Stromal cell of bone marrow (primary cell): ENCODE results near the gene GTF2F1.
"Not testable (repeated sequence)": the region's sequence is repeated elsewhere in the genome, so short reads cannot be mapped to it uniquely, and the experiment has no call there.

Experiments used
- DNase-seq: peaks from one replicate; pipeline ENCODE4 v3.0.0-alpha.2; 2012; ENCODE audit warnings: low read depth

Gene GTF2F1, protein sequence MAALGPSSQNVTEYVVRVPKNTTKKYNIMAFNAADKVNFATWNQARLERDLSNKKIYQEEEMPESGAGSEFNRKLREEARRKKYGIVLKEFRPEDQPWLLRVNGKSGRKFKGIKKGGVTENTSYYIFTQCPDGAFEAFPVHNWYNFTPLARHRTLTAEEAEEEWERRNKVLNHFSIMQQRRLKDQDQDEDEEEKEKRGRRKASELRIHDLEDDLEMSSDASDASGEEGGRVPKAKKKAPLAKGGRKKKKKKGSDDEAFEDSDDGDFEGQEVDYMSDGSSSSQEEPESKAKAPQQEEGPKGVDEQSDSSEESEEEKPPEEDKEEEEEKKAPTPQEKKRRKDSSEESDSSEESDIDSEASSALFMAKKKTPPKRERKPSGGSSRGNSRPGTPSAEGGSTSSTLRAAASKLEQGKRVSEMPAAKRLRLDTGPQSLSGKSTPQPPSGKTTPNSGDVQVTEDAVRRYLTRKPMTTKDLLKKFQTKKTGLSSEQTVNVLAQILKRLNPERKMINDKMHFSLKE

DNA sequence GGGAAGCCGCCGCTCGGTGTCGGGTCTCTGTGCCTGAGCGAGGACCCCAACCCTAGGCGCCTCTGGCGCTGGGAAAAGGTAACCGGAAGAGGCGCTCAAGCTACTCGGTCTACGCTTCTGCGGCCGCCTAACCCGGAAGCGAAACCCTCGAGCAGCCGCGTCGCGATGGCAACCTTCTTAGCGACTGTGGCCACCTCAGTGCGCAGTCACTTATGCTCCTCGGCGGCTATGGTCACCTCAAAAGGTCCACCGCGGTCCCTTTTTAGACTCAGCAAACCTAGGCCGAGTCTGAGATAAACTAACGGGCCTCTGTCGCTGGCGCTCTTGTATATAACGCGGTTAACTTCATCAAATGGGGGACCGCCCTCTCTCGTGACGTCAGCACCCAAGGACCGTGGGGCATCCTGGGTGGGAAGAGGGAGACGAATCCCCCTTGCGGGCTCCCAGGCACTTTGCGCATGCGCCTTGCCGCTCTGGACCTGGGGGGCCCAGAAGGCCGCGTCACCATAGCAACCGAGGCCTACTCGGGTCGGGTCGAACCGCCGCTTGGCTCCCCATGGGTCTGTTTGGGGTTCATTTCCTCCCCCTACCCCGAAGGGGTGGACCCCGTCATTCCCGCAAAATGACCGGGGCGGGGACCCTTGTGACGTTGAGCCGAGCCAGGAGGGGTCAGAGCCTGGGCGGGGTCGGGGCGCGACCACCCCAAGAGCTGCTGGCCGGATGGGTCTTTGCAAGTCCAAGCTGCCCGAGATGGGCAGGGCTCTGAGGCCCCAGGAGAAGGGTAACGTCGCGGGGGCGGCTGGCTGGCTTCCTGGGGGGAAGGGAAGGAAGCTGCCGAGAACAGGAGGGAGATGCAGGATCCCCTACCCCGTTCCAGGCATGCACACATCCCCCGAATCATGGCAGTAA, at the start of gene GTF2F1:
Gene GTF2F1, minus strand, starts transcription at position 91 of the 909 bp plus-strand sequence. CDS start 169 bp downstream, outside the sequence.
- DNase-seq, result peak; percentile 94

DNA sequence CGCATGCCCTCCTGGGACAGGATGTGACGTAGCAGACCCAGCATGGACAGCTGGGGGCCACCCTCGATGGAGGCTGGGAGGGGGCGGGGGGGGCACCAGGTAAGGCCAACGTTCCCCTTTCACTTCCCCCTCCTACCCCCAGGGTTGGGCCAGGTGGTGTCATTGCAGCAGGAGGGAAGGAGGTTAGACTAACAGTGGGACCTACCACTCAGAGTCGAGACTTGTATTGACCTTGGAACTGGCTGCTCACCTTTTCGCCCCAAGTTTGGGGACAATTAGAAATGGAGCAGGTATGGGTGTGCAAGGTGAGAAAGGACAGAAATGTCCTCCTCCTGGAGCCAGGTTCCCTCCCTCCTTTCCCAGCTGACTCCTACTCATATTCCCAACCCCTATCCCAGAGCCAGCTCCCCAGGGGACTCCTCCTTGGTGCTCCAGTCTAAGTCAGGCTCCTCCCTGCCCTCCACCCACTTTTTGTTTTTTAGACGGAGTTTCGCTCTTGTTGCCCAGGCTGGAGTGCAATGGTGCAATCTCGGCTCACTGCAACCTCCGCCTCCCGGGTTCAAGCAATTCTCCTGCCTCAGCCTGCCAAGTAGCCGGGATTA, 49.2 kb upstream of the GTF2F1 start:
- DNase-seq, result no peak

DNA sequence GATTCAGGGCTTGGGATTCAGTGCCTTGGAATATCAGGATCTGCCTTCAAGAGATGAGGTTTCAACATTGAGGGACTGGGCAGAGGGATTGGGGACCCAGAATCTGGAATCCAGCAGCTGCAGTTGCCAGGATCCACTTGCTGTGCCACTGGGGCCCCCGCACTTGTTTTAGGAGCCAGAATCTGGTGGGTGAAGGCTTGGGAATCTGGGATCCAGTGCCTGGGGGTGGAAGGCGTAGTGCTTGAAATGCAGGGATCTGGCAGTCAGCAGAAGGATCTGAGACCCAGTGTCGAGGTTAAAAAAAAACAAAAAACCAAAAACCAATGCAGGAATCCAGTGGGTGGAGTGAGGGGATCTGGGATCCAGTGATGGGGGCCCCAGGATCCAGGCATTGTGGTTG, 47.9 kb upstream of the GTF2F1 start:
- DNase-seq, result no peak

GRCh38 chr19:6439743-6440142, 46.8 kb upstream of the GTF2F1 start:
- no peak for DNase-seq

- no peak for DNase-seq
These were observed 40.7 kb upstream of the GTF2F1 start, which contains the start of gene SLC25A41 for GRCh38 chr19:6433663-6434062. Gene SLC25A41 (minus strand): TSS chr19:6433763. CDS start chr19:6433693, 70 bp downstream.

DNA sequence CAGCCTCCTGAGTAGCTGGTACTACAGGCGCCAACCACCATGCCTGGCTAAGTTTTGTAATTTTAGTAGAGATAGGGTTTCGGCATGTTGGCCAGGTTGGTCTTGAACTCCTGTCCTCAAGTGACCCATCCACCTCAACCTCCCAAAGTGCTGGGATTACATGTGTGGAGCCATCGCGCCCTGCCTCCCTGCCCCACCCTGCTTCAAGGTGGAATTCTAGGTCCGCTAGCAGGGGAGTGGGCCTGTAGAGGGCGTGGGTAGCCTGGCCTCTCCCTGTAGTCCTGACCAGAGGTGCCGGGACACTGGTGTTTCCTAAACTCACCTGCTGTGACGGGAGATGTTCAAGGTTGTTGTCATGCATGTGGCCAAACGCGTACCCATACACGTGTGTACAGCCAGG, 40.2 kb upstream of the GTF2F1 start:
- no peak for DNase-seq

DNA sequence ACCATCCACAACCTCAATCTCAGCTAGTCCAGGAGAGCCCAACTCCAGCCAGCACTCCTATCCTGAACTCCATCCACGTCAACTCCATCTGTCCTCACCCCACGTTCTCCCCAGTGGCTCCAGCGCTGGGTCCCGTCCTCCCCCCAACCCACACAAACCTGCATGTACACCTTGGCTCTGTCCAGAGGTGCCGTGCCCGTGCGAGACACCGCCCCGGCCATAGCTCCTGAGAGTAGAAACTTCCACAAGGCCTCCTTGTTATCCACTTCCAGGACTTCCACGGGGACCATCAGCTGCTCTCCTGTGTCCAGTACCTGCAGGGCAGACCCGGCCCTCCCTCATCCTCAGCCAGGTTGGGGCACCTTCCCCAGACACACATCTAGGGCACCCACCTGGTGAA, 38.9 kb upstream of the GTF2F1 start:
- no peak for DNase-seq

DNA sequence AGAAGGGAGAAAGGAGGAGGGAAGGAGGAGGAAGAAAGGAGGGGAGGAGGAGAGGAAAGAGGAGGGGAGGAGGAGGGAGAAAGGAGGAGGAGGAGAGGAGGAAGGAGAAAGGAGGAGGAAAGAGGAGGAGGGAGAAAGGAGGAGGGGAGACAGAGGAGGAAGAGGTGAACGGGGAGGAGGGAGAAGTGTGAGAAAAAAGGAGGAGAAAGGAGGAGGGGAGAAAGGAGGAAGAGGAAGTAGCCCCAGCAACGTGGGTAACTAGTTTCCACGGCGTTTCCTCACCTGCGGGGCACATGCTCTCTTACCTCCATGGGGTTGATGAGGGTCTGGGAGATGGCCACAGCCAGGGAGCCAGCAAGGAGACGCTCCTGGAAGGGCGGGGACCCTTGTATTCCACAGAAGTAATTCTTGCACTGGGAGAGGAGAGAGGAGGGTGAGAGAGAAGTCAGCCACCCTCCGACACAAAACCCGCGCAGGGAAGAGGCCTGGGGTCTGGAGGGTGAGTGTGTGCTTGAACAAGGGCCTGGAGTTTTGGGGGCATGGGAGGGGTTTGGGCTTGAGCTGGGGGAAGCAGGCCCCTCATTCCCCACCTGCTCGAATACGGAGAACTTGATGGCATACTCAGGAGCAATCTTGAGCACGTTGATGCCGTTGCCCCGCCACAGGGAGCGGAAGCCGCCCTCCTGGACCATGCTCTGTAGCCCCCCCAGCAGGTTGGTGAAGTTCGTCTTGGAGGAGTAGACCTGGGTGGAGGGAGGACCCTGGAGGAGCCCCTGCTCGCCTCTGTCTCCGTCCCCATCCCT, 36.7 kb upstream of the GTF2F1 start:
- DNase-seq, result no peak

- not testable (repeated sequence) for DNase-seq
These were observed 35.9 kb upstream of the GTF2F1 start for GRCh38 chr19:6428692-6429418.

DNA sequence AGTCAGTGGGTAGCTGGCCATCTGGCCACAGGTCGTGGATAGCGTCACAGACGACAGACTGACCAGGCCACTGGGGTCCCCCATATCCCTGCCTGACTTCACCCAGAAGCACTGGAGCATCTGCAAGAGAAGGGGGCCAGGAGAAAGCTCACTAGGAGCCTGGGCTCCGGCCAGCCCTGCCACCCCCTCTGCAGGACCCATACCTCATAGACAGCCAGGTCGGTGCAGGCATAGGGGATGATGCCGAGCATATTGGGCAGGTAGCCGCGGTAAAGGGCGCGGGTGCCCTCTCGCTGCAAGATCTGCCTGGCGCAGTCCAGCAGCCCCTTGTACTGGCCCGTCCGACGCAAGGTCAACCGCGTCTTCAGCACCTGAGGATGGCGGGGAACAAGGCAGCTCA, 34.2 kb upstream of the GTF2F1 start:
- DNase-seq, result no peak

DNA sequence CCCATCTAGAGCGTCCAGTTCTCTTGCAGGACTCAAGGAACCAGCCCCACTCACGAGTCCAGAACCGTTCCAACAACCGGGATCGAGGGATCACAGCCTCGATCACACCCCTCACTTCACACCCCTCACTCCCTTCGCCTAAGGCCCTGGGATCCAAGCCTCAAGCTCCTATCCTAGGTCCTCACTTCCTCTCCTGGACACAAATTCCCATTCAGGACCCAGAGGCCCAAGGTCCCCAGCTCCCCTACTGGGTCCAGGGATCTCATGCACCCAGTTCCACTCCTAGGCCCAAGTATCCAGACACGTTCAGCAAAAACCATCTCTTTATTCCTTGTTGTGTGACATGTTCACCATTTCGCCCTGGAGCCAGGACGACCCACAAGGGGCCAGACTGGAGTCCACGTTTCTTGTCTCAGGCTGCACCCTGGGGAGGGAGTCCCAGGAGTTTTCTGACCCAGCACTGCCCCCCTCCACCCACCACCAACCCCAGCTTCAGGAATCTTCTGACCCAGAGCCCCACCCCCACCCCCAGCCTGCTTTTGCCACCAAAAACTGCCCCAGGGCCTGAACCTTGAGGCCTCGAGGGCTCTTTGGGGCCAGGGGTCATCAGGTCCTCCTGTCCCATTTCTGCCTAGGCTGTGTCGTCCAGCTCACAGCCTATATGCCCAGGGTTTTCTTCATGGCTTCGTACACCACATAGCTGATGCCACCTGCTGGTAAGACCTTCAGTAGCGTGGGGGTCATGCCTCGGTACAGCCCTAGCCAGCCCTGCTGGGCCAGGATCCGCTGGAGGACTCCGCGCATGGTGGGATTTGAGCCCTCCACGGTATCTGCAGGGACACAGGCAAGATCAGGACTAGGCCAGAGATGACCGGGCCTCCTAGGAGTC, 33.0 kb upstream of the GTF2F1 start:
- DNase-seq, result no peak

DNA sequence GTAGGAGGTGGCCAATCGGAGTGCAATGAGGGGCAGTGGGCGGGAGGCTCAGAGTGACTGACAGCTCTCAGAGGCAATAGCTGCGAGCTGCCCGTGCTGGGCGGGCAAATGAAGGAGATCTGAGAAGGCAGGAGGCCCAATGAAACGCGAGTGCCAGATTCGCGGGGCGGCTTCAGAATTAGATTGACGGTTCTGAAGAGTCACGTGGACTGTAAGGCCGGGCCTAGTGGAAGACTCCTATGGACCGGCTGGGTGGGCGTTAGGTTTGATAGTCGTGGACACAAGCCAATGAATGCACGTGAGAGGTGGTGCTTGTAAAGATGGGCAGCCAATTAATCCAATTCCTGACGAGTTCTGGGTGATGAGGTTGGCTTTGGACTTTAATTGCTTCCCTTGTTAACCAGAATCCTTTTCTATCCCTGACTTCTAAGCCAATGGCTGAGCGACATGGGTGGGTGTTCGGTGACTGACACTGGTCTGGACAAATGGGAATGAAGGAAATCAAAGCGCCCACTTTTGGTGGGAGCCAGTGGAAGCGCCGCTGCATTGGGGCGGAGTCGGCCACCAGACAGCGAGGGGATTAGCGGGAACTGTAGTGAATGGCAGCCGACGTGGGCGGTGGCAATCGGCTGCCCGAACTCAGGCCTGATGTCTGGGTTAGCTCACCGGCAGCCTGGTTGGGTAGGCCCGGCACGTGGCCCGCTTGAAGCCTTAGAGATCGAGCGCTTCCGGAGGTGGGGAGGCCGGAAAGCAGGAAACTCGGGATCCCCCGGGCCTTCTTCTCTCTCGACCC, 32.2 kb upstream of the GTF2F1 start:
- DNase-seq, result peak; percentile 100

DNA sequence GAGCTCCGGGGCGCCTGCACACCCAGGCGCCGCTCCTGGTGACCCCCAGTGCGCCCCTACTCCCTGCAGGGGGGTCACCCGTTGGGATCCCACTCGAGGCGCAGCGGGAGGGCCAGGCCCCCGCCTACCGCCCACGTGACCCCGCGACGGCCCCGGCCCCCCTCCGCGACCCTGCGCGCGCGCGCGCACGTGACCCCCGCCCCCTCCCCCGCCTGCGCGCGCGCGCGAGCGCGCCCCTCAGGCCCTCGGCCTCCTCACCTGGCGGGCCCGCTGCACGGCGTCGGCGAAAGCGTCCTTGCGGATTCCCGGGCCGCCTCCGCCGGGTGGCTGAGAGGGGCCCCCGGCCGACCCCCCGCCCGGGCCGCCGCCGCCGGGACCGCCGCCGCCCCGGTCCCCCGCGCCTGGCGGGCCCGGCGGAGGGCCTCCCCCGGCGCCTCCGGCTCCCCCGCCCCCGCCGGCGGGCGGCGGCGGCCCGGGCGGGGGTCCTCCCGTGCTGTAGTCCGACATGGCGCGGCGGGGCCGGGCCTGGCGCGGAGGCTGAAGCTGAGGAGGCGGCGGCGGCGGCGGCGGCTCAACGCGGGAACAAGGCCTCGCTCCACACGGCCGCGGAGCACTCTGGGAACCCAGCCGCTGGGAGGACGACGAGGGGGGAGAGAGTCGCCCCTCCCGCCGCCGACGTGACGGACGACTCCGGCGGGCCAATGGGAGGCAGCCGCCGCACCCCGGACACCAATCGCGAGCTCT, 31.4 kb upstream of the GTF2F1 start, which contains the start of gene KHSRP:
Gene KHSRP, minus strand, starts transcription at position 617 of the 744 bp plus-strand sequence. Its CDS starts 110 bp downstream, at position 507.
- no peak for DNase-seq

GRCh38 chr19:6423499-6424194, 30.7 kb upstream of the GTF2F1 start:
- no peak for DNase-seq

- no peak for DNase-seq
These were observed 28.4 kb upstream of the GTF2F1 start for GRCh38 chr19:6421075-6422014.

- no peak for DNase-seq
These were observed 25.6 kb upstream of the GTF2F1 start for GRCh38 chr19:6418562-6418932.
